ENCODE data around the gene DDX42.

GRCh38 chr17:63774969-63775265 is 947 bp downstream of the DDX42 start:
- TF ChIP-seq, protein P1, sequence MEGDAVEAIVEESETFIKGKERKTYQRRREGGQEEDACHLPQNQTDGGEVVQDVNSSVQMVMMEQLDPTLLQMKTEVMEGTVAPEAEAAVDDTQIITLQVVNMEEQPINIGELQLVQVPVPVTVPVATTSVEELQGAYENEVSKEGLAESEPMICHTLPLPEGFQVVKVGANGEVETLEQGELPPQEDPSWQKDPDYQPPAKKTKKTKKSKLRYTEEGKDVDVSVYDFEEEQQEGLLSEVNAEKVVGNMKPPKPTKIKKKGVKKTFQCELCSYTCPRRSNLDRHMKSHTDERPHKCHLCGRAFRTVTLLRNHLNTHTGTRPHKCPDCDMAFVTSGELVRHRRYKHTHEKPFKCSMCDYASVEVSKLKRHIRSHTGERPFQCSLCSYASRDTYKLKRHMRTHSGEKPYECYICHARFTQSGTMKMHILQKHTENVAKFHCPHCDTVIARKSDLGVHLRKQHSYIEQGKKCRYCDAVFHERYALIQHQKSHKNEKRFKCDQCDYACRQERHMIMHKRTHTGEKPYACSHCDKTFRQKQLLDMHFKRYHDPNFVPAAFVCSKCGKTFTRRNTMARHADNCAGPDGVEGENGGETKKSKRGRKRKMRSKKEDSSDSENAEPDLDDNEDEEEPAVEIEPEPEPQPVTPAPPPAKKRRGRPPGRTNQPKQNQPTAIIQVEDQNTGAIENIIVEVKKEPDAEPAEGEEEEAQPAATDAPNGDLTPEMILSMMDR (IDR thresholded peaks at IDR 0.05), result no peak
- no peak for TF ChIP-seq POLR2A (IDR thresholded peaks at IDR 0.05)
- TF ChIP-seq EP300 (IDR thresholded peaks at IDR 0.05), result no peak
